Measurements from ENCODE around the gene ZNF682.
"Not testable (repeated sequence)": the region's sequence is repeated elsewhere in the genome, so short reads cannot be mapped to it uniquely, and the experiment has no call there.

ZNF682 gene

DNA sequence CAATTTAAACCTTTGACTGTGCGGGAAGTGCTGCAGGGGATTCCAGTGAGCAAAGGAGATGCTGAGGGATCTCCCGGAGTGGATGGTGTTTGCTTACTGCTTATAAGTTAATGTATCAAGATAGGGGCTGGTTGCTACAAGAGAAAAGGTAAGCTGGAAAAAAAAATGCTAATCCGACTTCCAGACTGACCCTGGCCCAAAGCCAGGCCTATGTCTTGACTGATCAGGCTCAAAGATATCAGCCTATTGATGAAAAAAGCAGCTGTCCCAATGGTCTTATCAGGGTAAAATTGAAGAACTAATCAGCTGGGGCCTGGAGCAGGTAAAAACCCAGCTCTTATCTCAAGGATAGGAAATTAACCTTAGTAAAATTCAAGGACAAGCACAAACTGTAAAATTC lies 27.6 kb upstream of the ZNF682 start:
- Histone ChIP-seq H3K9me3 (ENCODE audit: severe bottlenecking) (no peaks in the 10 kb centered on the region), H3K4me1 (ENCODE audit: insufficient read depth, poor library complexity, severe bottlenecking) (no peaks in the 10 kb centered on the region), H3K27ac (ENCODE audit: poor library complexity, severe bottlenecking) (no peak overlapping the region), H3K27me3 (ENCODE audit: insufficient read depth, poor library complexity, severe bottlenecking) (no peaks in the 10 kb centered on the region), H3K36me3 (ENCODE audit: low read depth) (no peaks in the 10 kb centered on the region), H3K4me3 (ENCODE audit: severe bottlenecking) (no peak overlapping the region)
- ATAC-seq (ENCODE audit: low read depth) (no peak), DNase-seq (ENCODE audit: low spot score) (no peak)
- TF ChIP-seq, protein P1, sequence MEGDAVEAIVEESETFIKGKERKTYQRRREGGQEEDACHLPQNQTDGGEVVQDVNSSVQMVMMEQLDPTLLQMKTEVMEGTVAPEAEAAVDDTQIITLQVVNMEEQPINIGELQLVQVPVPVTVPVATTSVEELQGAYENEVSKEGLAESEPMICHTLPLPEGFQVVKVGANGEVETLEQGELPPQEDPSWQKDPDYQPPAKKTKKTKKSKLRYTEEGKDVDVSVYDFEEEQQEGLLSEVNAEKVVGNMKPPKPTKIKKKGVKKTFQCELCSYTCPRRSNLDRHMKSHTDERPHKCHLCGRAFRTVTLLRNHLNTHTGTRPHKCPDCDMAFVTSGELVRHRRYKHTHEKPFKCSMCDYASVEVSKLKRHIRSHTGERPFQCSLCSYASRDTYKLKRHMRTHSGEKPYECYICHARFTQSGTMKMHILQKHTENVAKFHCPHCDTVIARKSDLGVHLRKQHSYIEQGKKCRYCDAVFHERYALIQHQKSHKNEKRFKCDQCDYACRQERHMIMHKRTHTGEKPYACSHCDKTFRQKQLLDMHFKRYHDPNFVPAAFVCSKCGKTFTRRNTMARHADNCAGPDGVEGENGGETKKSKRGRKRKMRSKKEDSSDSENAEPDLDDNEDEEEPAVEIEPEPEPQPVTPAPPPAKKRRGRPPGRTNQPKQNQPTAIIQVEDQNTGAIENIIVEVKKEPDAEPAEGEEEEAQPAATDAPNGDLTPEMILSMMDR (IDR thresholded peaks at IDR 0.05; ENCODE audit: poor library complexity, severe bottlenecking): no peak

DNA sequence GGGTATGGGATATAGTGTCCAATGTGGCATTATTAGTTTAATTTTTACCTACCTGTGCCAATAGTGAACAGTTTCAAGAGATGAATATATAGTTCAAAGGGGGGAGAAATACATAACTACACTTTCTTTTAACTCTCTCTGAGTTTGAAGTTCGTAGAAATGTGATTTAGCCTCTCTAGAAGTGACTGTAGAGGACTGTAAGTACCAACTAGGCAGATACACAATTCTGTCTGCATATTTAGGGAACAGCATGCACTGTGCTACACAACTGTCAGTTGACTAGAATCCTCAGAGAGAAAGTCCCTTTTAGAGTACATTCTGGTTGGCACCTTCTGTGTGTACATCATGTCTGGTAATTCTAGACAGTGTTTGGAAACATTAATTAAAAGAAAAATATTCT lies 21.0 kb upstream of the ZNF682 start:
- Histone ChIP-seq H3K27ac (ENCODE audit: poor library complexity, severe bottlenecking) (no peak overlapping the region), H3K4me3 (ENCODE audit: severe bottlenecking) (no peak overlapping the region), H3K27me3 (ENCODE audit: insufficient read depth, poor library complexity, severe bottlenecking) (no peaks in the 10 kb centered on the region), H3K9me3 (ENCODE audit: severe bottlenecking) (no peaks in the 10 kb centered on the region), H3K36me3 (ENCODE audit: low read depth) (no peaks in the 10 kb centered on the region), H3K4me1 (ENCODE audit: insufficient read depth, poor library complexity, severe bottlenecking) (no peaks in the 10 kb centered on the region)
- ATAC-seq (ENCODE audit: low read depth): no peak
- DNase-seq (ENCODE audit: low spot score): no peak
- TF ChIP-seq, protein P1 (IDR thresholded peaks at IDR 0.05; ENCODE audit: poor library complexity, severe bottlenecking): no peak

DNA sequence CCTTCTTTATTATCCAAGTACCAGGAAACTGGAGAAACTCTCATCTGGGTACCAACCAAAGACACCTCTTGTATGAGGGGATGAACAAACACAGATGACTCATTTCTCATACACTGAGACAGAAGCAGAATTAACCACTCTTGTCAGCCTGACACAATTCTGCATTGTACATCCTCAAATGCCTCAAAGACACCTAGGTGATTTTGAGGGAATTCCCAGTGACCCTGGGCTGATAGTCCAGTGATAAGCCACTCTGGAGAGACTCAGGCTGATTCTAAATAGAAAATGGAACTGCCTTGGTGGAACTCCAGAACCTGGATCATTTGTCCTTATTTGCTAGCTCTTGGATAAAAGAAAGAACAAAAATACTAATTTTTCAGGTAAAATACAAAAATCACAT lies 19.4 kb upstream of the ZNF682 start:
- not testable (repeated sequence) for H3K36me3 ChIP-seq (ENCODE audit: low read depth); ATAC-seq (ENCODE audit: low read depth); DNase-seq (ENCODE audit: low spot score); H3K9me3 ChIP-seq (ENCODE audit: severe bottlenecking); H3K4me3 ChIP-seq (ENCODE audit: severe bottlenecking); H3K4me1 ChIP-seq (ENCODE audit: insufficient read depth, poor library complexity, severe bottlenecking); H3K27ac ChIP-seq (ENCODE audit: poor library complexity, severe bottlenecking); H3K27me3 ChIP-seq (ENCODE audit: insufficient read depth, poor library complexity, severe bottlenecking)

DNA sequence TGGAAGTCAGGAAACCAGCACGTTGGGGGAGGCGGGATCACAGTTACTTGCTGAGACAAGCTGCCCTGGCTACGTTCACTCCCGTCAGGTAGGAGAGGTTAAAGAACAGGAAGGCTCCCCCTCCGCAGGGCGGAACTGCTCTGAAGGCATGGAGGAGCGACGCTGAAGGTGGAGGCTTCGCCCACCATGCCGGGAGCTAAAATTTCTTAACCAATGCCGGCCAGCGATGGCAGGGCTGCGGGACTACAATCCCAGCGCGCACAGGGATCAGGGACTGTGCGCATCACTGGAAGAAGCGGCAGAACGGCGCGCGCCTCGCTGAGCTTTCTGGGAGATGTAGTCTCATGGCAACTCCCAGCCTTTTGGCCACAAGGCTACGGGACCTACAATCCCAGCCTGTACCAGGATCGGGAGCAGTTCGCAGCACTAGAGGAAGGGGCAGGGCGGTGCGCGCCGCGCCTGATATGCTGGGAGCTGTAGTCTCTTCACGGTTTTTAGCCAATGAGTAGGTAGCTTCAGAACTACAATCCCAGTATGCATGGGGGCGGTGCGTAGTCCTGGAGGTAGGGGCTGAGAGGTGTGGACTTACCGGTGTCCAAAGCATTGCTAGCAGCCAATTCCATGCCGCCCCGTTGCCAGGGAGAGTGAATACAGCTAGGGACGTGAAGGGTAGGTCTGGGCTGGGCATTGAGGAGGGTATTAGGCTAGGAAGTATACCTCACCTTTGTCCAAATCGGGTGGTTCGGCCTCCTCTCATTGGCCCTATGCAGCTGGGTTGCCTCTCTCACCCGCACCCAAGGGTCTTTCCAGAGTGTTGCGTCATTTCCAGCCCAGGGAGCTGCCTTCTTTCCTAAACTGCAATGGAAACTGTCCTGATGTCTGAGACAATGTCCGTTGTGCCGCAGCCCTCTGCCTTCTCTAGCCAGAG lies 12.8 kb upstream of the ZNF682 start:
- no peaks in the 10 kb centered on the region for H3K4me1 ChIP-seq (ENCODE audit: insufficient read depth, poor library complexity, severe bottlenecking)
- no peaks in the 10 kb centered on the region for H3K36me3 ChIP-seq (ENCODE audit: low read depth)
- H3K9me3 ChIP-seq (ENCODE audit: severe bottlenecking): no peaks in the 10 kb centered on the region
- DNase-seq (ENCODE audit: low spot score) (peak; percentile 91), ATAC-seq (ENCODE audit: low read depth) (peak; percentile 98)
- H3K4me3 ChIP-seq (ENCODE audit: severe bottlenecking): peak overlapping the region; percentile 48
- peak overlapping the region; percentile 38 for H3K27ac ChIP-seq (ENCODE audit: poor library complexity, severe bottlenecking)
- TF ChIP-seq, protein P1 (IDR thresholded peaks at IDR 0.05; ENCODE audit: poor library complexity, severe bottlenecking): no peak
- no peaks in the 10 kb centered on the region for H3K27me3 ChIP-seq (ENCODE audit: insufficient read depth, poor library complexity, severe bottlenecking)

DNA sequence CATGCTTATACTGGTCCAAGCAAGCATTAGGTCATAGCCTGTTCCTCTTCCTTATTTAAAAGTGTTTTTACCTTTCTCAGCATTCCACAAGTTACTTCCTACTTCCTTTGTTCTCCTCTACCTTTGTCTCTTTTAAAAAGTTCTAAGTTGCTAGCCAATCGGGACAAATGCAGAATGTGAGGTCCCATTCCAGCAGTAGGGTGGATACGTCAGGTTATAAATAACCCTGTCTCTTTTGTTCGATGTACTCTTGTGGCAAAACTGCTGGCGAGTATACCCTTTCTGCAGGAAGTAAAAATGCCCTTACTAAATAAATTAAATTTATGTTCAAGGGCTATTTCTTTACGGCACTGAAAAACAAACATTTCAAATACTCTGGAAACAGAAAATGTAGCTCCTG lies 6.4 kb upstream of the ZNF682 start:
- not testable (repeated sequence) for H3K4me3 ChIP-seq (ENCODE audit: severe bottlenecking); ATAC-seq (ENCODE audit: low read depth); H3K36me3 ChIP-seq (ENCODE audit: low read depth); H3K4me1 ChIP-seq (ENCODE audit: insufficient read depth, poor library complexity, severe bottlenecking); DNase-seq (ENCODE audit: low spot score); H3K27me3 ChIP-seq (ENCODE audit: insufficient read depth, poor library complexity, severe bottlenecking); H3K9me3 ChIP-seq (ENCODE audit: severe bottlenecking); H3K27ac ChIP-seq (ENCODE audit: poor library complexity, severe bottlenecking)

DNA sequence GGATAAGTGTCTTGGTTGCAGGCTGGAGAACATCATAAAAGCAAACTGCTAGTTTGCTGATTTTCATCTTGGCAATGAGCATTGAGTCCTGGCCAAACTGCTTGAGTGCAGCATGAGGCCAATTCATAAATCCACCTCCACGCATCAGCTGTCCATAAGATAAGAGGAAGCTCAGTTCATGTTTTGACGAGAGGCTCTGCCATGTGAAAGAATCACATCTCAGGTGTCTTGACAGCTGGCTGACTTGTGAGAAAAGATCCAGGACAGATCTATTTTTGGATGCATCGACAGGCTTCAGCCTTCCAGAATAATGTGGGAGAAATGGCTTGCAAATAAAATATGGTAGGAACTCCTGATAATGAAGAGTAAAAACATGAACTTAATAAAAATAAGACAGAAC lies 5.4 kb upstream of the ZNF682 start:
- Histone ChIP-seq H3K9me3 (ENCODE audit: severe bottlenecking) (peaks cover 2% of the 10 kb centered on the region), H3K36me3 (ENCODE audit: low read depth) (no peaks in the 10 kb centered on the region), H3K27me3 (ENCODE audit: insufficient read depth, poor library complexity, severe bottlenecking) (no peaks in the 10 kb centered on the region), H3K4me3 (ENCODE audit: severe bottlenecking) (no peak overlapping the region), H3K4me1 (ENCODE audit: insufficient read depth, poor library complexity, severe bottlenecking) (no peaks in the 10 kb centered on the region), H3K27ac (ENCODE audit: poor library complexity, severe bottlenecking) (no peak overlapping the region)
- DNase-seq (ENCODE audit: low spot score) (no peak), ATAC-seq (ENCODE audit: low read depth) (no peak)
- TF ChIP-seq, protein P1 (IDR thresholded peaks at IDR 0.05; ENCODE audit: poor library complexity, severe bottlenecking): no peak
